ENCODE data around the gene OSBPL9.

Gene OSBPL9

GRCh38 chr1:51673279-51673678 is 56.4 kb downstream of the OSBPL9 start:
- H3K4me3 ChIP-seq (ENCODE audit: low read length): no peak overlapping the region
- DNase-seq (ENCODE audit: low read depth): no peak
- no peak for TF ChIP-seq CTCF (conservative IDR thresholded peaks at IDR 0.05; ENCODE audit: low read length)

- no peak overlapping the region for H3K4me3 ChIP-seq (ENCODE audit: low read length)
- no peak for TF ChIP-seq CTCF (conservative IDR thresholded peaks at IDR 0.05; ENCODE audit: low read length)
- DNase-seq (ENCODE audit: low read depth): no peak
Observed at GRCh38 chr1:51675177-51675780, 58.4 kb downstream of the OSBPL9 start.

- no peak overlapping the region for H3K4me3 ChIP-seq (ENCODE audit: low read length)
- no peak for TF ChIP-seq CTCF (conservative IDR thresholded peaks at IDR 0.05; ENCODE audit: low read length)
- DNase-seq (ENCODE audit: low read depth): peak; percentile 24
Observed at GRCh38 chr1:51679435-51679834, 62.5 kb downstream of the OSBPL9 start.

- no peak overlapping the region for H3K4me3 ChIP-seq (ENCODE audit: low read length)
- DNase-seq (ENCODE audit: low read depth): no peak
- no peak for TF ChIP-seq CTCF (conservative IDR thresholded peaks at IDR 0.05; ENCODE audit: low read length)
Observed at GRCh38 chr1:51684776-51685175, 67.9 kb downstream of the OSBPL9 start.

GRCh38 chr1:51686450-51686849 is 69.6 kb downstream of the OSBPL9 start:
- peak; percentile 16 for DNase-seq (ENCODE audit: low read depth)
- TF ChIP-seq CTCF (conservative IDR thresholded peaks at IDR 0.05; ENCODE audit: low read length): no peak
- H3K4me3 ChIP-seq (ENCODE audit: low read length): no peak overlapping the region

DNA sequence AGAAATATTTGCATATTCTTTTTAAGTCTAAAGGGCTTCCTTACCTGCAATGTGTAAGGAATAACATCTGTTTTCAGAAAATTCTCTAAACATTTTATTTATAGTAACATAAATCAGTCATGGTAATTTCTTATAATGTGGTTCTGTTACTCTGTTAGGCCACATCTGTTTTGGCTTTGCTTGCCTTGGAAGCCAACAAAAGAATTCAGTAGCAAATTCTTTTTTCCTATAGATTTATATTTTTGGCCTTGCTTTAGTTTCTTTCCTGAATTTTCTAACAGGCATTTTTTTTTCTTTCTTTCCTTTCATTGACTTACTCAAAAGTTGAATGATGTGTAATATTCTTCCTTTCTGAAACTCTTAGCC is 72.2 kb downstream of the OSBPL9 start:
- no peak overlapping the region for H3K4me3 ChIP-seq (ENCODE audit: low read length)
- no peak for TF ChIP-seq CTCF (conservative IDR thresholded peaks at IDR 0.05; ENCODE audit: low read length)
- peak; percentile 48 for DNase-seq (ENCODE audit: low read depth)

DNA sequence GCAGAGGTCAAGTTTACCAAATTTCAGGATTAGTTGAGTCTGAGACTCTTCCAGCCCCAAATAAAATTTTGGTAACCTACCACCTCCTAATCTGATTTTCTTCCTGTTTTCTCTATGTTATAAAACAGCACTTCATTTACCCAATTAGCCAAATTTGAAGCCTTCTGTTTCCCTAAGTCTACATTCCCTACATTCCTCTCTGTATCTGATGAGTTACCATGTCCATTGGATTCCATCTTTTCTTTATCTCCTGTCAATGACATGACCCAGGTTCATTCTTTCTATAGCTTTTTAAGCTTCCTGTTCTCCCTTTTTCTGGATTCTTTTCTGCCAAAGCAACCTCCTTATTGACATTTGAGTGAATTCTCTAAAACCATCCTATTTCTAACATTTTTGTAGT is 72.8 kb downstream of the OSBPL9 start:
- no peak overlapping the region for H3K4me3 ChIP-seq (ENCODE audit: low read length)
- no peak for TF ChIP-seq CTCF (conservative IDR thresholded peaks at IDR 0.05; ENCODE audit: low read length)

More for the DNA sequence above, 72.8 kb downstream of the OSBPL9 start:
- DNase-seq (ENCODE audit: low read depth): no peak

All from AG10803 (cell line).